ENCODE measurements around the gene SPPL3. TPM values are rescaled to one million over a fixed set of nuclear protein-coding genes. Genes with fewer than 3 reads are reported as not detected.

SPPL3 gene
- total RNA-seq, 1 experiment from 2014 or later = 39.7 TPM

GRCh38 chr12:120869376-120869775 is 34.8 kb downstream of the SPPL3 start:
- intact Hi-C loops (cut with micrococcal nuclease) = no loop called here
- DNase-seq (ENCODE audit: low read depth, low spot score) (no peak), ATAC-seq (no peak)
- Histone ChIP-seq H3K4me2 (ENCODE audit: low read length) (no peak overlapping the region), H3K27ac (ENCODE audit: low read depth, low read length) (no peak overlapping the region), H3K79me2 (ENCODE audit: insufficient read depth, low read length) (peaks cover 51% of the 10 kb centered on the region), H3K9ac (ENCODE audit: low read length) (no peak overlapping the region), H3K4me3 (replicated peaks in 1 of 2; ENCODE audit: low read depth in 1 of 2, low read length in 2 of 2) (no peak overlapping the region), H4K20me1 (ENCODE audit: insufficient read depth) (no peaks in the 10 kb centered on the region), H3K36me3 (ENCODE audit: control insufficient read depth in 1 of 2, insufficient read depth in 2 of 2, low read length in 2 of 2) (no peaks in the 10 kb centered on the region), H2AFZ (ENCODE audit: low read depth, low read length, poor library complexity, severe bottlenecking) (no peak overlapping the region), H3K9me3 (ENCODE audit: control insufficient read depth in 1 of 2, insufficient read depth in 1 of 2, low read depth in 1 of 2, low read length in 2 of 2) (no peaks in the 10 kb centered on the region), H3K27me3 (ENCODE audit: insufficient read depth, low read length) (no peaks in the 10 kb centered on the region), H3K4me1 (ENCODE audit: control insufficient read depth in 1 of 2, insufficient read depth in 2 of 2, low read length in 2 of 2) (no peaks in the 10 kb centered on the region), H3K9me2 (ENCODE audit: insufficient read depth) (no peaks in the 10 kb centered on the region)
- ChIA-PET CTCF (no interaction called here), POLR2A (no interaction called here), RAD21 (ENCODE audit: low non-redundant PET in 1 of 2, low total read pairs in 2 of 2, uncharacterized antibody in 2 of 2, unreplicated experiment in 2 of 2) (no interaction called here)
- no TSS peak for BruUV-seq (replicated peaks)
- TF ChIP-seq MAX (IDR thresholded peaks at IDR 0.05) (no peak), JUND (IDR thresholded peaks at IDR 0.05) (no peak), CEBPB (IDR thresholded peaks at IDR 0.05; ENCODE audit: low read depth) (no peak), ZNF274 (IDR thresholded peaks at IDR 0.05; ENCODE audit: low read depth, low read length) (no peak), EZH2phosphoT487 (IDR thresholded peaks at IDR 0.05; ENCODE audit: borderline replicate concordance) (no peak), TCF7L2 (IDR thresholded peaks at IDR 0.05; ENCODE audit: borderline replicate concordance, extremely low read depth, insufficient read depth, insufficient read length) (no peak), ZFX (IDR thresholded peaks at IDR 0.05) (no peak), FOSL1 (IDR thresholded peaks at IDR 0.05; ENCODE audit: low read depth) (no peak), POLR2AphosphoS5 (IDR thresholded peaks at IDR 0.05; ENCODE audit: low read depth, low read length) (no peak), YY1 (IDR thresholded peaks at IDR 0.05; ENCODE audit: extremely low read depth, insufficient replicate concordance, low read depth, low read length) (no peak), SIN3A (IDR thresholded peaks at IDR 0.05; ENCODE audit: low read depth) (no peak), ELF1 (IDR thresholded peaks at IDR 0.05; ENCODE audit: borderline replicate concordance, low read depth) (no peak), EGR1 (IDR thresholded peaks at IDR 0.05; ENCODE audit: low read depth) (no peak)

- H3K27me3 ChIP-seq (ENCODE audit: insufficient read depth, low read length) = no peaks in the 10 kb centered on the region
- no peak overlapping the region for H3K9ac ChIP-seq (ENCODE audit: low read length)
- H3K36me3 ChIP-seq (ENCODE audit: control insufficient read depth in 1 of 2, insufficient read depth in 2 of 2, low read length in 2 of 2) = no peaks in the 10 kb centered on the region
- no peak overlapping the region for H3K4me2 ChIP-seq (ENCODE audit: low read length)
- intact Hi-C loops (cut with micrococcal nuclease) = no loop called here
- H3K79me2 ChIP-seq (ENCODE audit: insufficient read depth, low read length) = peaks cover 56% of the 10 kb centered on the region
- no TSS peak for BruUV-seq (replicated peaks)
- TF ChIP-seq, protein P1, sequence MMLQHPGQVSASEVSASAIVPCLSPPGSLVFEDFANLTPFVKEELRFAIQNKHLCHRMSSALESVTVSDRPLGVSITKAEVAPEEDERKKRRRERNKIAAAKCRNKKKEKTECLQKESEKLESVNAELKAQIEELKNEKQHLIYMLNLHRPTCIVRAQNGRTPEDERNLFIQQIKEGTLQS (IDR thresholded peaks at IDR 0.05) = no peak
- TF ChIP-seq POLR2AphosphoS5 (IDR thresholded peaks at IDR 0.05; ENCODE audit: low read depth, low read length) (no peak), YY1 (IDR thresholded peaks at IDR 0.05; ENCODE audit: extremely low read depth, insufficient replicate concordance, low read depth, low read length) (no peak), CEBPB (IDR thresholded peaks at IDR 0.05; ENCODE audit: low read depth) (no peak), SRF (IDR thresholded peaks at IDR 0.05; ENCODE audit: low read depth) (no peak), ZFX (IDR thresholded peaks at IDR 0.05) (no peak), ZBTB33 (IDR thresholded peaks at IDR 0.05; ENCODE audit: extremely low read depth, insufficient replicate concordance, low read length) (no peak), RAD21 (IDR thresholded peaks at IDR 0.05; ENCODE audit: low read depth) (no peak), TCF7L2 (IDR thresholded peaks at IDR 0.05; ENCODE audit: borderline replicate concordance, extremely low read depth, insufficient read depth, insufficient read length) (no peak), CBX3 (IDR thresholded peaks at IDR 0.05; ENCODE audit: low read depth) (no peak)
- H4K20me1 ChIP-seq (ENCODE audit: insufficient read depth) = no peaks in the 10 kb centered on the region
- ATAC-seq (no peak), DNase-seq (ENCODE audit: low read depth, low spot score) (no peak)
- H3K4me1 ChIP-seq (ENCODE audit: control insufficient read depth in 1 of 2, insufficient read depth in 2 of 2, low read length in 2 of 2) = no peaks in the 10 kb centered on the region
- H3K27ac ChIP-seq (ENCODE audit: low read depth, low read length) = no peak overlapping the region
- RAD21 ChIA-PET (ENCODE audit: low non-redundant PET in 1 of 2, low total read pairs in 2 of 2, uncharacterized antibody in 2 of 2, unreplicated experiment in 2 of 2) = no interaction called here
- no peak overlapping the region for H2AFZ ChIP-seq (ENCODE audit: low read depth, low read length, poor library complexity, severe bottlenecking)
- CTCF ChIA-PET = no interaction called here
- POLR2A ChIA-PET = no interaction called here
- H3K9me2 ChIP-seq (ENCODE audit: insufficient read depth) = no peaks in the 10 kb centered on the region
- H3K9me3 ChIP-seq (ENCODE audit: control insufficient read depth in 1 of 2, insufficient read depth in 1 of 2, low read depth in 1 of 2, low read length in 2 of 2) = no peaks in the 10 kb centered on the region
- no peak overlapping the region for H3K4me3 ChIP-seq (replicated peaks in 1 of 2; ENCODE audit: low read depth in 1 of 2, low read length in 2 of 2)
Measured at GRCh38 chr12:120866108-120866507, 38.0 kb downstream of the SPPL3 start.

Data from HCT116 (cell line).